ENCODE results near the gene CCT6A.
"Not testable (repeated sequence)": the region's sequence is repeated elsewhere in the genome, so short reads cannot be mapped to it uniquely, and the experiment has no call there.

Gene CCT6A

DNA sequence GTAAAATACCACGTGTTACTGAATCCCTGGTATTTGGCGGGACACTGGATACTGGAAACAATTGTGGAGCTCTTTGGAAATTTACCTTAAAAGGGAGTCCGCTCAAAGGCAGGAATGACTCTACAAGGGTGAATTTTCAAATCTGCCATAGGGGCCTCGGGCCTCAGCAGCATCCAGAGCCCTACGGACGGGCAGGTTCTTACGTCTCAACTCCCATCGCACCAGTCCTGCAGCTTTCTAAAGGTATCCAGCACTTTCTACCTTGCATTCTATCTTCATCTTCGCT is 569 bp upstream of the CCT6A start:
- in situ Hi-C loops (cut with MboI; ENCODE audit: low sequenced_read_pairs): no loop called here

DNA sequence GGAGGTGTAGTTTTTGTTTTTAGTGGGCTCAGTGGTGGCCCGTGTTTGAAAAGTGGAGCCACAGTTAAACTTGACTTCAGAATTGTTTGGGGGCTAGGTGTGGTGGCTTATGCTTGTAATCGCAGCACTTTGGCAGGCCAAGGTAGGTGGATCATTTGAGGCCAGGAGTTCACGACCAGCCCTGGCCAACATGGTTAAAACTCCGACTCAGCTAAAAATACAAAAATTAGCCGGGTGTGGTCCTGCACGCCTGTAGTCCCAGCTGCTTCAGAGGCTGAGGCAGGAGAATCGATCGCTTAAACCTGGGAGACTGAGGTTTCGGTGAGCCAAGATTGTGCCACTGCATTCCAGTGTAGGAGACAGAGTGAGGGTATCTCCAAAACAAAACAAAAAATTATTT is 1.8 kb downstream of the CCT6A start:
- in situ Hi-C loops (cut with MboI; ENCODE audit: low sequenced_read_pairs): no loop called here

DNA sequence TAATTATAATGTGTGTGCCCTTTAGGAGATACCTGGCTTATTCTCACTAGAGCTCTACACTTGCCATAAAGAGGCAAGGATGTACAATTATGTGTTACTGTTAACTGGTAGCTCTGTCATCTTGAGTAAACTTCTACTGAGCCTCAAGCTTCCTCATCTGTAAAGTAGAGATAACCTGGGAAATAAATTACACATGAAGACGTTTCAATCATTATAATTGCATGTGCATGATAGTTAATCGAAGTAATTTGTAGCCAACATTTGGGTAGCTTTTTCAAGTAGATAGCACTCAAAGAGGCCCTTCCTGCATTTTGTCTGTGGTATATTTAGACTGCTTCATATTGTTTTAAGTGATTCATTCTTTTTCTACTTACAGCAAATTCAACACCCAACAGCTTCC is 2.4 kb downstream of the CCT6A start:
- in situ Hi-C loops (cut with MboI; ENCODE audit: low sequenced_read_pairs): no loop called here

DNA sequence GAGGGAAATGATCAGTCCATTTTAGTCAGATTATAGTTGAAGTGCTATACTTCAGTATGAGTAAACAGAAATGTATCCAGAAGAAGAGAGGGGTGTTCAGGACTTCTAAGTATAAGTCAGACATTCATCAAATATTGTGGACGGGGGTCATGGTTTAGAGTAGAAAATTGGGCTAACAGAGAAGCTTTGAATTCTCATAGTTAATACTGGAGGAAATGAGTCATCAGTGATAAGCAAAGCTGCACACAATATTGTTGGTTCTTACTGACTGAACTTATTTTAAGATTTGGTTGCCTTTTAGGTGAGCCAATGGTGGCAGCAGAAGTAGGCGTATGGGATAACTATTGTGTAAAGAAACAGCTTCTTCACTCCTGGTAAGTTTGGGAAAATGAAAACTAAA is 10.8 kb downstream of the CCT6A start:
- in situ Hi-C loops (cut with MboI; ENCODE audit: low sequenced_read_pairs): no loop called here

DNA sequence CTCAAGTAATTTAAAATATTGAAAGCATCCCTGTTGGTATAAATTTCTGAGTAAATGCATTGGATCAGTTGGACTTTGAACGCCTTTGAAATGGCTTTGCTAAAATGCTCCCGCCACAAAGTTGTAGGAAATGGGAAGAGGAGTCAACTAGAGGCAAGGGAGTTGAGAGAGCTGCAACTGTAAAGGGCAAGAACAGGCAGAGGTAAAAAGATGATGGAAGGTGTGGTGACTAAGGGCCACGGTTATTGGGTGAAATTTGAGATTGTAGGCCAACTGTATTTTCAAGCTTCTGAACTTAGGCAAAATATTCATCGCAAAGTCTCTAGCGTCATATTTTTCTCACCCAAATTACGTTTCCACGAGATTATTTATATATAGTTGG is 11.9 kb downstream of the CCT6A start:
- in situ Hi-C loops (cut with MboI; ENCODE audit: low sequenced_read_pairs): no loop called here

DNA sequence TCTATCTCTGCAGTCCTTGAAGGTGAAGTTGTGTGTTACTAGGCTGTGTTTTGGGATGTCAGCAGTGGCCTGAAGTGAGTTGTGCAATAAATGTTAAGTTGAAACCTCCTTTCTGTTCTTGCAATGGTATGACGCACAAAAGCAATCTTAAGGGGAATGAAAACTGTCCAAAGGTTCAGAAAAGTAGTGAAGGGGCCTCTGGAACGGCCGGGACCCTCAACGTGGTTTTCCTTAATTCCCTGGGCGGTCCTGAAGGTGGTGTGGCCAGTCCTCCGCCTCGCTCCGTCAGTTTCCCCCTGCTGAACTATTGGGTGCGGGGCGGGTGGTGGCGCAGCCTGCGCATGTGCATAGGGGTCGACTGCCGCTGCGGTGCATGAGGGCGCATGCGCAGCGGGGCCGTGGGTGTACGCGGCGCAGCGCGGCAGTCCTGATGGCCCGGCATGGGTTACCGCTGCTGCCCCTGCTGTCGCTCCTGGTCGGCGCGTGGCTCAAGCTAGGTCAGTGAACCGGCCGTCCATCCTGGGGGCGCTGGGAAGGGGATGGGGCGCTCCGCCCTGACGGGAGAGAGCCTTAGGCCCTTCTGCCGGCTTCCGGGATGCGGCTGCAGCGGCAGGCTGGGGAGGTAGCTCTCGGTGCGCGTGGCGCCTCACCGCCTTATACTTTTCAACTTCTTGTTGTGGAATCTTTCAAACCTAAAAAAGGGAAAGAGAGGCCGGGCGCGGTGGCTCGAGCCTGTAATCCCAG is 12.5 kb downstream of the CCT6A start, which contains the start of gene SUMF2:
Gene SUMF2, plus strand, starts transcription at position 405 of the 744 bp plus-strand sequence. Its CDS starts 26 bp downstream, at position 431.
- in situ Hi-C loops (cut with MboI; ENCODE audit: low sequenced_read_pairs): no loop called here

DNA sequence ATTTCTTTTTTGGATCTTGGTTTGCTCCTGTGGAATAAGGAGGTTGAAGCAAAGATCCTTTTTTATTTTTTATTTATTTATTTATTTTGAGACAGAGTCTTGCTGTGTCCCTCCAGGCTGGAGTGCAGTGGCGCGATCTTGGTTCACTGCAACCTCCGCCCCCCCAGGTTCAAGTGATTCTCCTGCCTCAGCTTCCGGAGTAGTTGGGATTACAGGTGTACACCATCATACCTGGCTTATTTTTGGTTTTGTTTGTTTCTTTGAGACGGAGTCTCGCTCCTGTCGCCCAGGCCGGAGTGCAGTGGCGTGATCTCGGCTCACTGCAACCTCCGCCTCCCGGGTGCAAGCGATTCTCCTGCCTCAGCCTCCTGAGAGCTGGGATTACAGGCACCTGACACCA is 14.8 kb downstream of the CCT6A start:
- in situ Hi-C loops (cut with MboI; ENCODE audit: low sequenced_read_pairs): not testable (repeated sequence)

DNA sequence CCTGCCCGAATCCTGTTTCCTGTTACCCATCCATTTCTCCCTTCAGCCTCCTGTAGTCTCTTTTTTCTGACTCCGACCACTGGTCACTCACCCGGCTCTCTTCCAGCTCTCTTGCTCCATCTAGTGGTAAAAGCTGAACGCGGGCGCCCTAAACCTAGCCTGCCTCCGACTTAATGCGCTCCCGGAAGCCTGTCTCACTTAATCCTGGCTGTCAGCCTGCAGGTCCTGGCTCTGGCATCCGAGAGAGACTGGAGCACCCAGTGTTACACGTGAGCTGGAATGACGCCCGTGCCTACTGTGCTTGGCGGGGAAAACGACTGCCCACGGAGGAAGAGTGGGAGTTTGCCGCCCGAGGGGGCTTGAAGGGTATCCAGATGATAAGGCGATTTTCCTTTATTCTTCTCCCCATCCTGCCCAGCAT is 22.8 kb downstream of the CCT6A start:
- in situ Hi-C loops (cut with MboI; ENCODE audit: low sequenced_read_pairs): no loop called here

DNA sequence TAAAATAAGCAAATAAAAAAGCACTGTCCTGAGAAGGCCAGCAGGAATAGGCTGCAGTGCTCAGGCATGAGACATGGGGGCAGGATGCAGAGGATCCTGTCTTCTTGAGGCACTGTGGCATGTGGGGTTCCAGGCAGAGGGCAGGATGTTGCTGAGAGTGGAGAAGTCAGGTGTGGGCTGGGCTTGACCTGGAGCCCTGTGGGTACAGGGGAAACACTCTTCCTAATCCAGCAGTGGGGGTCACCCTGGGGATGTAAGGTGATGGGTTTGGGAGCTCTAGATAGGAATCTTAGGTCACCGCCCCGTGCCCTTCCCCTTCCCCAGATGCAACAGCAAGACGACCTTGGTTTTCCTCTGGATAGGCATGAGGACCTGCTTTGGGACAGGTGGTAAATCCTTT is 26.1 kb downstream of the CCT6A start:
- in situ Hi-C loops (cut with MboI; ENCODE audit: low sequenced_read_pairs): no loop called here

DNA sequence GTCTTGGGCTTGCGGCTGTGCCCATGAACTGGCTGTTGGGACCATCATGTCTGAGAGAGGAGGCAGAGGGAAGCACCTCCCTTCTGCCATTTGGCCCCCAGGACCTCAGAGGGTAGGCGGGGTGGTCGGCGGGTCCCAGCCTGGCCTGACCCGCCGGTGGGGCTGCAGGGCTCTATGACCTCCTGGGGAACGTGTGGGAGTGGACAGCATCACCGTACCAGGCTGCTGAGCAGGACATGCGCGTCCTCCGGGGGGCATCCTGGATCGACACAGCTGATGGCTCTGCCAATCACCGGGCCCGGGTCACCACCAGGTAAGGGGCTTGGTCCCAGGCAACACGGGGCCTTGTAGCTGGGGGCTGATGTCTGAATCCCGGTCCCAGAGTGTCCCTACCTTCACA is 26.6 kb downstream of the CCT6A start:
- in situ Hi-C loops (cut with MboI; ENCODE audit: low sequenced_read_pairs): no loop called here

DNA sequence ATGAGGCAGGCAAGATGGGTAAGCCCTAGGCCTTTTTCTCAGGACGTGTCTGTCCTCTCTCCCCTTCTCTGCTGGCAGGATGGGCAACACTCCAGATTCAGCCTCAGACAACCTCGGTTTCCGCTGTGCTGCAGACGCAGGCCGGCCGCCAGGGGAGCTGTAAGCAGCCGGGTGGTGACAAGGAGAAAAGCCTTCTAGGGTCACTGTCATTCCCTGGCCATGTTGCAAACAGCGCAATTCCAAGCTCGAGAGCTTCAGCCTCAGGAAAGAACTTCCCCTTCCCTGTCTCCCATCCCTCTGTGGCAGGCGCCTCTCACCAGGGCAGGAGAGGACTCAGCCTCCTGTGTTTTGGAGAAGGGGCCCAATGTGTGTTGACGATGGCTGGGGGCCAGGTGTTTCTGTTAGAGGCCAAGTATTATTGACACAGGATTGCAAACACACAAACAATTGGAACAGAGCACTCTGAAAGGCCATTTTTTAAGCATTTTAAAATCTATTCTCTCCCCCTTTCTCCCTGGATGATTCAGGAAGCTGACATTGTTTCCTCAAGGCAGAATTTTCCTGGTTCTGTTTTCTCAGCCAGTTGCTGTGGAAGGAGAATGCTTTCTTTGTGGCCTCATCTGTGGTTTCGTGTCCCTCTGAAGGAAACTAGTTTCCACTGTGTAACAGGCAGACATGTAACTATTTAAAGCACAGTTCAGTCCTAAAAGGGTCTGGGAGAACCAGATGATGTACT is 28.1 kb downstream of the CCT6A start:
- in situ Hi-C loops (cut with MboI; ENCODE audit: low sequenced_read_pairs): no loop called here

DNA sequence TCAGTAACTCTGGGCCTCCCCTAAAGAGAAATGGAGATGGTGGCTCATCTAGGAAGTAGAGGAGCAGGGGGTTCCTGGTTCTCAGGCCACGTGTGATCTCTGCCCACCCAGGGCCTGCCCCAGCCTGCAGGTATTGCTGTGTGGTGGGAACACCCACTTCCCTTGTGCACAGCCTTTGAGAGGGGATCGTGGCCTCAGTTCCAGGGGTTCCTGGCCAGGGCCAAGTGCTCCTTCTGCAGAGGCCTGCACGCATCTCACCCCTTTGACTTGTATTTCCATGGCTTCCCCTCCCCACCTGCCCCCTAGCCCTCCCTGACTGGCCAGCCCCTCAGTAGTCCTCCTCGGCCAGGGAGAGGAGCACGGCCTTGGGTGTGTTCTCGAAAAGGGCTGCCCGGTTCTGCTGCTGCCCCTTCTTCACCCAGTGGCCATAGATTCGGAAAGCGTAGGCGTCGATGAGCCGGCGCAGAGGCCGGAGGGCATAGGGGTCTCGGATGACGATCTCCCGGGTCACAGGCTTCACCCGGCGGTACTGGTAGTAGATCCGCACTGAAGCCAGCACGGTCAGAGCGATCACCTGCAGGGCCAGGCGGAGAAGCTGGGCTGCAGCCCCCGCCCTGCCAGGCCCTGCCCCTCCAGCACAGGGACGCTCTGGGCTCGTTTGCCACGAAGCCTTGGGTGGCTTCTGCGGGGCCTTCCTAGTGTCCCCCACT is 29.3 kb downstream of the CCT6A start:
- in situ Hi-C loops (cut with MboI; ENCODE audit: low sequenced_read_pairs): not testable (repeated sequence)

DNA sequence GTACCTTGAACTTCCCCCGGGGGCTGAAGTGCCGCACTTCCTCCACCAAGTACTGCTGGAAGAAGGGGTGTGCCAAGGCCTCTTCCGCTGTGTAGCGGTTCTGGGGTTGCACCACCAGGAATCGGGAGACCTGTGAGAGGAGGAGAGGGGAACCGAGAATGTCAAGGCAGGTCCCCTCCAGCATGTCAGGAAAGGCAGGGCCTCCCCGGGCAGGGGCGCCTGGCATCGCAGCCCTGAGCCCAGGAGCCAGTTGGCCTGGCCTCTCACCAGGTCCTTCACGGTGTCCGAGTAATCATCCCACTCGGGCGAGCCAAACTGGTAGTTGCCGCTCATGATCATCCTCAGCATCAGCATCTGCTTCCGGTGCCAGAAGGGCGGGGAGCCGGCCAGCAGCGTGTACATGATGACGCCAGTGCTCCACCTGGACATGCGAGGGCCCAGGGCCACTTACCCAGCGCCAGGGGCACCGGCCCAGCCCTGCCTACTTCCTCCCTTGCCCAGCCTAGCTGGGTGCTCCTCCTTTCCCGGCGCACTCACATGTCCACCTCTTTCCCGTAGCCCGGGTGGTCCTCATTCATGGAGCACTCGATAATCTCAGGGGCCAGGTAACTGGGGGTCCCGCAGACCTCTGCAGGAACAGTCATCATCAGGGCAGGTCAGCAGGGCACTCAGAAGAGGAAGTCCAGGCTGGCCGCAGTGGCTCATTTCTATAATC is 30.2 kb downstream of the CCT6A start:
- in situ Hi-C loops (cut with MboI; ENCODE audit: low sequenced_read_pairs): no loop called here

DNA sequence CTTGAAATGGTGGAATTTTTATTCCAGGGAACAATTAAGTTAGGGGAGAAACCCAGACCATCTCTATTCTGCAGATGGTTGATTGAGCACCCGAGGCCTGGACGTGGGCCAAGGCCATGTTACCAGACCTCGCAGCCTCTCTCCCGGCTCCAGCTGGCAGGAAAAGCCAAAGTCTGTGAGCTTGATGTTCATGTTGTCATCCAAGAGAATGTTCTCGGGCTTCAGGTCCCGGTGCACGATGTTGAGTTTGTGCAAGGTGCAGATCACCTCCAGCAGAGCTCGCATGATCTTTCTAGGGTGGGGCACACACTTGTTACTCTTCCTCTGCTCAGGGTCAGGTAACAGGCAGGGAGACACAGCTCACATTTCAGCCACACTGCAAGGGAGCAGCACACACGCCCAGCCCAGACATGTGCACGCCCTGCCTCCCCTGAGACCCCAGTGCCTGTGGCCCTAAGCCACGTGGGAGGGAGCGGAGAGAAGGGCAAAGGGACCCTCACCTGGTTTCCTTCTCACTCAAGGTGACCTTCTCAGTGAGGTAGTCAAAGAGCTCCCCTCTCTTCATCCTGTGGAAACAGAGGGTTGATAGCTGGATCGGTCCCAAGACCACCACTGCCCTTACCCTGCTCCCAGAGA is 31.7 kb downstream of the CCT6A start:
- in situ Hi-C loops (cut with MboI; ENCODE audit: low sequenced_read_pairs): no loop called here

DNA sequence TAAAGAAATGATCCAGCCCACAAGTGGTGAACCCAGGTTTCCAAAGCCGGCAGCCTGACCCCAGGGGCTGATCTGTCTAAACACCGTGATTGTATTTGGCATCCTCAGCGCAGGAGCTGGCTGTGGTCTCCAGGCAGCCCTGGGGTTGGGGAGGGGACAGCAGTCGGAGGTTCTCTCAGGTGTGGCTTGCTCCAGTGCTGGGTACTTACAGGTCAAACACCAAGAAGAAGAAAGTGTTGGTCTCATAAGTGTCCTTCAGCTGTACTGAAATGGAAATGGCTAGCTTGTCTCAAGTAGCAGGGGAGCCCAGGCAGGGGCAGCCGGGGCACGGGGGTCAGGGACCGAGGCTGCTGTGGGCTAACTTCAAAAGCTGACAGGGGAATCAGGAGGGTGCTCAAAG is 35.2 kb downstream of the CCT6A start:
- in situ Hi-C loops (cut with MboI; ENCODE audit: low sequenced_read_pairs): no loop called here

DNA sequence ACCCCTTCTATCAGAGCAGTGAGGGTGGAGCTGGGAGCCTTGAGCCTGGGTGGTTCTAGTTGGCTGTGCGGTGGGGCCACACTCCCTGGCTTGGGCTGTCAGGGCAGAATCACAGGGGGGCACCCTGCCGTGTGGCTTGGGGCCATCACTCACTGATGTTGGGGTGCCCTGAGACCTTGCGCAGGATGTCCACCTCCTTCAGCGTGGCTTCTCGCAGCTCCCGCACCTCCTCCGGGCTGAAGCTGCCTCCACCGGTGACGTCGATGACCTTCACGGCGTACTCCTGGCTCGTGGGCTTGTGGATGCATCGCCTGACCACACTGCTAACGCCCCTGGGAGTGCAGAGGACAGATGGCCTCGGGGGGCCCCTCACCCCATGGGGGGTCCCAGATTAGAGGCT is 35.9 kb downstream of the CCT6A start:
- in situ Hi-C loops (cut with MboI; ENCODE audit: low sequenced_read_pairs): no loop called here

DNA sequence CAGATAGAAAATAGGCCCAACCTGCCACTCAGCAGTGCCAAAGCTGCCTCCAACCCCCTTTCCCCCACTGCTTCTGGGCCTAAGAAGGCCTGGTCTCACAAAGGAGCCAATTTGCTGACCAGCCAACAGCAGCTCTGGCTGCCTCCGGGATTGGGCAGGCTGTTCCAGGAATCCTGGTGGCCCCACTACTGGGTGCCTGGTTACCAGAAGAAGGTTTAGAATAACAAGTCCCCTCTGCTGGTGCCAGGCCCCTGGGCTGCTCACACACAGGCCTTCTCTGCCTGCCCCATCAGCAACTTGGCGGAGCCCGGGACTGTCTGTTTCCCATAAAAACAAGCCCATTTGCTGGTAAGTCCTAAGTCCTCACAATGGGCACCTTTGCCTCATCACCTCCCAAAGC is 40.0 kb downstream of the CCT6A start:
- in situ Hi-C loops (cut with MboI; ENCODE audit: low sequenced_read_pairs): no loop called here

DNA sequence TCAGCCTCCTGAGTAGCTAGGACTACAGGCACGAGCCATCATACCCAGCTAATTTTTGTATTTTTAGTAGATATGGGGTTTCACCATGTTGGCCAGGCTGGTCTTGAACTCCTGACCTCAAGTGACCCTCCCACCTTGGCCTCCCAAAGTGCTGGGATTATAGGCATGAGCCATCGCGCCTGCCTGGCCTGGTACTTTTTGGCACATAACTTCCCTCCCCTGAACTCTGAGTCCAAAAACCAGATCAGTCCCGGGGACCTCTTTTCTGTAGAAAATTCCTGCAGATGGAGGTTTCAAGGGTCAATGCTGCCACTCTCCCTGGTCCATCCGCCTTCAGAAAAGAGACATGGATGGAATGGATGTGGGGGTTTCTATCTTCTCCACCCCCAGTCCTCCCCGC is 40.8 kb downstream of the CCT6A start:
- in situ Hi-C loops (cut with MboI; ENCODE audit: low sequenced_read_pairs): not testable (repeated sequence)

DNA sequence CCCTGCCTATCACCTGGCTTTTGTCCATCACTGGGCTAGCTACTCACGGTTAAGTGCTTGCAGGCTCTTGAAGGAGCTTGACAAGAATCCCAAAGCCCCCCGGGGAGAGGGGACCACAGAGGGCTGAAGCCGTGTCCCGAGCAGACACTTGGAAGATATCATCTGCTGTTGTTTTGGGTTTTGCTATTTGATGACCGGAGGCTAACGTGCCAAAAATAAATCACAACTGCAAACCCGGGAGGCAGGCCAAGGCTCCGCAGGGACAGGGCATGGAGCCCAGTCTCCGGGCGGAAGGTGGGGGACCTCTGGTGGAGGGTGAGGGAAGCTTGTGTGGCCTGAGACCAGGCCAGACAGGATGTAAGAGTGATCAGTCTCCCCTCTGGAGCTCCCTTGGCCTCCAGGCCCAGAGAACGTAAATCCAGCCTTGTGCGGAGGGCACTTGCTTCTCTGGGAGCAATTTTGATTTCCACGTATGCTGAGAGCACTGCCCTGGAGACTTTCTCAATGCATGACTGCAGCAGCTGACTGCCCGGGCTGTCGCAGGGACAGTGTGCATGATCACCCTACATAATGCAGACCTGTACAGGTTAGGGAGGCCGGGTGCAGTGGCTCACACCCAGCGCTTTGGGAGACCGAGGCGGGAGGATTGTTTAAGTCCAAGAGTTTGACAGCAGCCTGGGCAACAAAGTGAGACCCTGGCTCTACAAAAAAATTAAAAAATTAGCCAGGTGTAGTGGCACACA is 41.4 kb downstream of the CCT6A start, which contains the start of gene PHKG1:
Gene PHKG1, minus strand, starts transcription at position 164 of the 743 bp plus-strand sequence. CDS start 4,011 bp downstream, outside the sequence.
- in situ Hi-C loops (cut with MboI; ENCODE audit: low sequenced_read_pairs): no loop called here

DNA sequence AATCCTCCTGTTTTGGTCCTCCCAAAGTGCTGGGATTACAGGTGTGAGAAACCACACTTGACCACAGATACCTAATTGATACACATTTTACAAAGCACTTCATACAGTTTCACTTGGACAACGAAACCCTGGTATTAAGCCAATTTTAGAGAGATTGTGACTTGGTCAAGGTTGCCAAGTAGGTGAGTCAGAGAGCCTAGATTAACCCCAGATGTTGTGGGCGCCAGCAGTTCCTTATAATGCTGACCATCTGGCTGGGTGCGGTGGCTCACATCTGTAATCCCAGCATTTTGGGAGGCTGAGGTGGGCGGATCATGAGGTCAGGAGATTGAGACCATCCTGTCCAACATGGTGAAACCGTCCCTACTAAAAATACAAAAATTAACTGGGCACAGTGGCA is 46.1 kb downstream of the CCT6A start:
- in situ Hi-C loops (cut with MboI; ENCODE audit: low sequenced_read_pairs): no loop called here
